Measurements from ENCODE around the gene CRISP2. TPM values are rescaled to one million over a fixed set of nuclear protein-coding genes. Genes with fewer than 3 reads are reported as not detected.
A peak's percentile ranks its signal among the peaks of the same experiment; 100 is the strongest.

Gene CRISP2
- total RNA-seq (2022) = not detected in 2 replicates
- Bru-seq, nascent RNA = not detected
- not detected for BruChase-seq, experiment 1, labeled RNA remaining after a 6-hour chase
- BruChase-seq, experiment 2, labeled RNA remaining after a 2-hour chase = not detected
- long read RNA-seq = 0 reads

GRCh38 chr6:49713346-49713745 is at the start of gene CRISP2:
Gene CRISP2 (minus strand): TSS chr6:49713543. CDS start chr6:49709196, 4,347 bp downstream.
- ChIA-PET CTCF (interaction anchor here (0.7 kb wide), 1 partner anchor 318 kb away, joined by 3 read pairs; no protein-coding TSS in a partner anchor), POLR2A (no interaction called here)
- Mint-ChIP-seq H3K4me3 (ENCODE audit: unreplicated experiment) (no peak within 1 kb of the TSS), H3K9me3 (ENCODE audit: unreplicated experiment) (no peaks in the 10 kb centered on the region), H3K4me1 (ENCODE audit: insufficient read depth, unreplicated experiment) (no peaks in the 10 kb centered on the region), H3K27ac (ENCODE audit: low read depth, unreplicated experiment) (no peak within 1 kb of the TSS), H3K36me3 (ENCODE audit: insufficient read depth, unreplicated experiment) (no peaks in the 10 kb centered on the region), H3K27me3 (ENCODE audit: insufficient read depth, unreplicated experiment) (peaks cover 25% of the 10 kb centered on the region)
- intact Hi-C loops (cut with micrococcal nuclease) = no loop called here
- DNase-seq (ENCODE audit: unreplicated experiment) = no peak
- BruUV-seq (replicated peaks) = no TSS peak
- no peak for TF ChIP-seq CTCF (IDR thresholded peaks at IDR 0.05; ENCODE audit: unreplicated experiment)

- H3K9me3 Mint-ChIP-seq (ENCODE audit: unreplicated experiment) = no peaks in the 10 kb centered on the region
- H3K4me1 Mint-ChIP-seq (ENCODE audit: insufficient read depth, unreplicated experiment) = no peaks in the 10 kb centered on the region
- DNase-seq (ENCODE audit: unreplicated experiment) = peak; percentile 60
- TF ChIP-seq CTCF (IDR thresholded peaks at IDR 0.05; ENCODE audit: unreplicated experiment) = no peak
- H3K36me3 Mint-ChIP-seq (ENCODE audit: insufficient read depth, unreplicated experiment) = no peaks in the 10 kb centered on the region
- intact Hi-C loops (cut with micrococcal nuclease) = no loop called here
- POLR2A ChIA-PET = interaction anchor here (1.2 kb wide), 1 partner anchor 12 kb away, joined by 3 read pairs; no protein-coding TSS in a partner anchor
- H3K27me3 Mint-ChIP-seq (ENCODE audit: insufficient read depth, unreplicated experiment) = peaks cover 30% of the 10 kb centered on the region
- H3K4me3 Mint-ChIP-seq (ENCODE audit: unreplicated experiment) = no peak within 1 kb of the TSS
- H3K27ac Mint-ChIP-seq (ENCODE audit: low read depth, unreplicated experiment) = no peak within 1 kb of the TSS
- no TSS peak for BruUV-seq (replicated peaks)
- CTCF ChIA-PET = interaction anchor here (0.9 kb wide), 1 partner anchor 12 kb away, joined by 3 read pairs; no protein-coding TSS in a partner anchor
These were observed 30.9 kb upstream of the CRISP2 start, which contains the start of gene CRISP3 for GRCh38 chr6:49744259-49744658. Gene CRISP3 (minus strand): TSS chr6:49744388. CDS start chr6:49744367, 21 bp downstream.

GRCh38 chr6:49743429-49743828 is 30.1 kb upstream of the CRISP2 start:
- Mint-ChIP-seq H3K36me3 (ENCODE audit: insufficient read depth, unreplicated experiment) (no peaks in the 10 kb centered on the region), H3K27me3 (ENCODE audit: insufficient read depth, unreplicated experiment) (peaks cover 39% of the 10 kb centered on the region), H3K9me3 (ENCODE audit: unreplicated experiment) (no peaks in the 10 kb centered on the region), H3K4me1 (ENCODE audit: insufficient read depth, unreplicated experiment) (no peaks in the 10 kb centered on the region), H3K4me3 (ENCODE audit: unreplicated experiment) (no peak overlapping the region), H3K27ac (ENCODE audit: low read depth, unreplicated experiment) (no peak overlapping the region)
- POLR2A ChIA-PET = no interaction called here
- CTCF ChIA-PET = interaction anchor here (0.9 kb wide), 1 partner anchor 12 kb away, joined by 3 read pairs; no protein-coding TSS in a partner anchor
- no peak for DNase-seq (ENCODE audit: unreplicated experiment)
- no peak for TF ChIP-seq CTCF (IDR thresholded peaks at IDR 0.05; ENCODE audit: unreplicated experiment)
- intact Hi-C loops (cut with micrococcal nuclease) = no loop called here
- no TSS peak for BruUV-seq (replicated peaks)

- Mint-ChIP-seq H3K27me3 (ENCODE audit: insufficient read depth, unreplicated experiment) (peaks cover 66% of the 10 kb centered on the region), H3K27ac (ENCODE audit: low read depth, unreplicated experiment) (no peak overlapping the region), H3K36me3 (ENCODE audit: insufficient read depth, unreplicated experiment) (no peaks in the 10 kb centered on the region), H3K4me3 (ENCODE audit: unreplicated experiment) (no peak overlapping the region), H3K9me3 (ENCODE audit: unreplicated experiment) (no peaks in the 10 kb centered on the region), H3K4me1 (ENCODE audit: insufficient read depth, unreplicated experiment) (no peaks in the 10 kb centered on the region)
- intact Hi-C loops (cut with micrococcal nuclease) = no loop called here
- POLR2A ChIA-PET = no interaction called here
- CTCF ChIA-PET = interaction anchor here (0.6 kb wide), 1 partner anchor 1879 kb away, joined by 3 read pairs; no protein-coding TSS in a partner anchor
- no peak for TF ChIP-seq CTCF (IDR thresholded peaks at IDR 0.05; ENCODE audit: unreplicated experiment)
- BruUV-seq (replicated peaks) = no TSS peak
- DNase-seq (ENCODE audit: unreplicated experiment) = no peak
These were observed 26.1 kb upstream of the CRISP2 start for GRCh38 chr6:49739423-49739822.
